Mesendoderm (in vitro differentiated cells): ENCODE results near the gene ATP11C.

Experiments used
- DNase-seq: peaks from one replicate; pipeline ENCODE4 v3.0.0; 2013
- H2AK5ac ChIP-seq: 2 replicates; pipeline ENCODE4 v1.6.1; 2013; ENCODE audit warnings: low read length, inconsistent platforms
- H2BK120ac ChIP-seq: 2 replicates; pipeline ENCODE4 v1.6.1; 2013; ENCODE audit warnings: low read depth, mild to moderate bottlenecking, low read length, moderate library complexity, mixed read lengths
- H2BK15ac ChIP-seq: replicated peaks from 2 replicates; pipeline ENCODE4 v1.6.1; 2013; ENCODE audit warnings: low read depth, mild to moderate bottlenecking, moderate library complexity
- H2BK5ac ChIP-seq: 2 replicates; pipeline ENCODE4 v1.6.1; 2013; ENCODE audit warnings: low read length, inconsistent platforms
- H3K18ac ChIP-seq: 2 replicates; pipeline ENCODE4 v1.6.1; 2013; ENCODE audit warnings: mild to moderate bottlenecking, low read length, mixed read lengths
- H3K23ac ChIP-seq: one replicate; pipeline ENCODE4 v1.6.1; 2013; ENCODE audit warnings: low read length
- H3K27ac ChIP-seq: 2 replicates; pipeline ENCODE4 v1.5.1; 2013; ENCODE audit warnings: low read depth, mild to moderate bottlenecking, inconsistent platforms, low read length, moderate library complexity
- H3K27me3 ChIP-seq: 2 replicates; pipeline ENCODE4 v1.6.1; 2013; ENCODE audit warnings: low read length, control low read depth, mild to moderate bottlenecking, inconsistent platforms; ENCODE audit not compliant: insufficient read depth, poor library complexity
- H3K36me3 ChIP-seq: 2 replicates; pipeline ENCODE4 v1.6.1; 2013; ENCODE audit warnings: low read length, inconsistent platforms; ENCODE audit not compliant: control insufficient read depth, insufficient read depth
- H3K4ac ChIP-seq: one replicate; pipeline ENCODE4 v1.6.1; 2013; ENCODE audit warnings: low read depth, mild to moderate bottlenecking, low read length, moderate library complexity
- H3K4me1 ChIP-seq: 2 replicates; pipeline ENCODE4 v1.6.1; 2013; ENCODE audit warnings: low read depth, low read length, inconsistent platforms; ENCODE audit not compliant: control insufficient read depth
- H3K4me2 ChIP-seq: 2 replicates; pipeline ENCODE4 v1.6.1; 2013; ENCODE audit warnings: low read length
- H3K4me3 ChIP-seq: 2 replicates; pipeline ENCODE4 v1.5.1; 2013; ENCODE audit warnings: mild to moderate bottlenecking, low read length
- H3K56ac ChIP-seq: one replicate; pipeline ENCODE4 v1.6.1; 2013; ENCODE audit warnings: low read length
- H3K79me1 ChIP-seq: 2 replicates; pipeline ENCODE4 v1.6.1; 2013; ENCODE audit warnings: low read length, inconsistent platforms
- H3K79me2 ChIP-seq: 2 replicates; pipeline ENCODE4 v1.6.1; 2013; ENCODE audit warnings: mild to moderate bottlenecking, low read length; ENCODE audit not compliant: control insufficient read depth, insufficient read depth
- H3K9ac ChIP-seq: 2 replicates; pipeline ENCODE4 v1.6.1; 2013; ENCODE audit warnings: low read length, inconsistent platforms
- H4K5ac ChIP-seq: one replicate; pipeline ENCODE4 v1.6.1; 2013; ENCODE audit warnings: low read length
- H4K8ac ChIP-seq: one replicate; pipeline ENCODE4 v1.6.1; 2013; ENCODE audit warnings: low read depth, mild to moderate bottlenecking, control low read depth, low read length, moderate library complexity
- WGBS: extraction: QIAGEN DNeasy Blood & Tissue Kit; methylation state at CpG from one replicate; pipeline ENCODE4 v1.1.7; 2013; ENCODE audit warnings: low lambda C conversion rate, missing lambda C conversion rate; ENCODE audit not compliant: insufficient coverage; ENCODE audit errors: extremely low coverage; 5-methylcytosine and 5-hydroxymethylcytosine counted together

The ATP11C gene

DNA sequence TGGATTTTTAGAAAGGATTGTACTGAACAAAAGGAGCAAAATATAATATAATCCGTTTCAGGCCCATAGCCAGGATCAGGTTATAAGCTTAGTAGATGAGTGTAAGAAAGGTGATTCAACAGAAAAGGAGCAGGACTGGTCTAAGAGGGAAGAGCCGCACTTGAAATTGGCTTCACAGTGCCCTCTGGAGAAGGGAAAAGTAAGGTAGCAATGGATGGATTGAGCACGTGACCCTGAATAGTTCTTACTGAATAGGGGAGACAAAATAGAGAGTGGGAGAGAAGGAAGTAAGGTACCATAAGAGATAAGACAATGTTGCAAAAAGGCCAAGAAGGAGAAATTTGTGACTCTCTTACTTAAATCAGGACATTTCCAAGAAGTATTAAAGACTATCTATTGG is 16.9 kb upstream of the ATP11C start:
- H3K56ac ChIP-seq, result no peak overlapping the region
- no peak overlapping the region for H4K8ac ChIP-seq
- H3K4me2 ChIP-seq, result no peak overlapping the region
- H3K79me1 ChIP-seq, result no peaks in the 10 kb centered on the region
- H3K27ac ChIP-seq, result no peak overlapping the region
- H3K36me3 ChIP-seq, result no peaks in the 10 kb centered on the region
- H2BK120ac ChIP-seq, result no peak overlapping the region
- no peaks in the 10 kb centered on the region for H3K27me3 ChIP-seq
- H3K4me1 ChIP-seq, result no peaks in the 10 kb centered on the region
- H3K4ac ChIP-seq, result no peak overlapping the region
- no peak overlapping the region for H2BK5ac ChIP-seq
- H2AK5ac ChIP-seq, result no peak overlapping the region
- H3K18ac ChIP-seq, result no peak overlapping the region
- DNase-seq, result peak; percentile 58
- no peak overlapping the region for H3K4me3 ChIP-seq
- H4K5ac ChIP-seq, result no peak overlapping the region
- H2BK15ac ChIP-seq, result no peak overlapping the region
- H3K79me2 ChIP-seq, result no peaks in the 10 kb centered on the region
- no CpG with 5 or more reads among the region's 3 CpGs for WGBS
- no peak overlapping the region for H3K23ac ChIP-seq
- no peak overlapping the region for H3K9ac ChIP-seq

DNA sequence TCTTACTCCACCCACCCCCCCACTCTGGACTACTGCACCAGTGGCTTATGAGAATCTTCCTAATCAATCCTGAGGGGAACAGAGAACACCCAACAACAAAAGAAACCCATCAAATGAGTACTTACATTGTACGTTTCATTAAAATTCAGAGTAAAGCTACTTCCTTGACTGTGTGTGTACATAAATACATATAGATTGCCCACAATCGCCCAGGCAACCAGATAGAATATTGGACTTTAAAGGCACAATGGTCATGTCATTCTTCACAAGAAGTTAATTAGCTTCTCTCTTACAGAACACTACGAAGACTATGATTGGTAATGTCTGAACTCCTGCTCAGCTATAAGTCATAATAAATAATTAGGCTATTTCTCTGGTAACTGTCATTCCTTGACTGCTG is 12.2 kb upstream of the ATP11C start:
- Histone ChIP-seq H3K23ac (no peak overlapping the region), H3K56ac (no peak overlapping the region), H3K79me2 (no peaks in the 10 kb centered on the region), H3K9ac (no peak overlapping the region), H3K36me3 (no peaks in the 10 kb centered on the region), H3K79me1 (no peaks in the 10 kb centered on the region), H2BK120ac (no peak overlapping the region), H3K4me1 (no peaks in the 10 kb centered on the region), H2AK5ac (no peak overlapping the region), H3K27ac (no peak overlapping the region), H3K4ac (no peak overlapping the region), H2BK5ac (no peak overlapping the region), H4K8ac (no peak overlapping the region), H4K5ac (no peak overlapping the region), H3K27me3 (no peaks in the 10 kb centered on the region), H3K4me2 (no peak overlapping the region), H3K18ac (no peak overlapping the region), H2BK15ac (no peak overlapping the region), H3K4me3 (no peak overlapping the region)
- no peak for DNase-seq
- no CpG with 5 or more reads among the region's 3 CpGs for WGBS

DNA sequence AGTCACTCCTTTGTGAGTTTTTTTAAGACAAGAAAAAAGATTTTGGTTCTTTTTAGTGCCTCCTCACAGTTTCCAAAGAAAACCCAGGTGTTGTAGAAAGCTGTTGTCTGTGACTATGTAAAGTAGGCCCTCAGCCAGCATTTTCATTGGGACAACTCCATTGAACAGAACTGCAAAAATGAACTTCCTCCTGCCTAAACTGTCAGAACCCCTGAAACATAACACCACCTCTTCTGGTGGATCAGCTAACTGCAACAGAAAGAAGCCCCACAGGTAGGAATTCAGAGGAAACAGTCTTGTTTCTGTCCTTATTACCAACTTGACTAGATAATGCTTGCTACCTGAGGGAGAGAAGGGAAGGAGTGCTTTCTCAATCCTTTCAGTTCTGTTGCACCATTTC is 3.4 kb upstream of the ATP11C start:
- H3K36me3 ChIP-seq, result no peaks in the 10 kb centered on the region
- no peaks in the 10 kb centered on the region for H3K79me1 ChIP-seq
- no peak overlapping the region for H3K18ac ChIP-seq
- no peak overlapping the region for H3K4me3 ChIP-seq
- peak; percentile 54 for DNase-seq
- no peaks in the 10 kb centered on the region for H3K4me1 ChIP-seq
- H3K23ac ChIP-seq, result no peak overlapping the region
- H3K4me2 ChIP-seq, result no peak overlapping the region
- H2BK5ac ChIP-seq, result no peak overlapping the region
- no peak overlapping the region for H3K9ac ChIP-seq
- H2AK5ac ChIP-seq, result no peak overlapping the region
- no peak overlapping the region for H4K5ac ChIP-seq
- H3K4ac ChIP-seq, result no peak overlapping the region
- no peak overlapping the region for H3K27ac ChIP-seq
- no peak overlapping the region for H3K56ac ChIP-seq
- H2BK15ac ChIP-seq, result no peak overlapping the region
- no peak overlapping the region for H4K8ac ChIP-seq
- H3K79me2 ChIP-seq, result peaks cover 2% of the 10 kb centered on the region
- H2BK120ac ChIP-seq, result no peak overlapping the region
- H3K27me3 ChIP-seq, result no peaks in the 10 kb centered on the region

DNA sequence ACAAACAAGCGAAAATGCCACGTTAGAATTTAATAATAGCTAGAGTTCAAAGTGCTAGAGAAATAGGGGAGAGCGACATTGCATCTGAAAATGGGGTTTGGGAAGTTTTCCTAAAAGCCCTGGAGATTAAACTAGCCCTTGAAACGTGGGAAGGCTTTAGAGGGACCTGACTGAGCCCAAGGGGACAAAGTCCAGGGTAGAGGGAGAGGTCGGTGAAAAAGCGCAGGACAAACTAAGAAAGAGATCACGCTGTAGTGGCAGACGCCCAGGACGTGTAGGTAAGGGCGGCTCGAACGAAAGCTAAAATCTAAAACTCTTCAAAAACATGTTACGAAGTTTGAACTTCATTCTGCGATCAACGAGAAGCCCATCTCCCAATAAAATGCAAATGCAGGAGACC is 1.1 kb upstream of the ATP11C start:
- no peak overlapping the region for H3K23ac ChIP-seq
- H3K18ac ChIP-seq, result no peak overlapping the region
- H4K5ac ChIP-seq, result no peak overlapping the region
- no peak overlapping the region for H4K8ac ChIP-seq
- H2BK120ac ChIP-seq, result peak overlapping the region; percentile 73
- H3K4me3 ChIP-seq, result no peak overlapping the region
- H3K36me3 ChIP-seq, result no peaks in the 10 kb centered on the region
- no peak overlapping the region for H2AK5ac ChIP-seq
- H3K4me2 ChIP-seq, result no peak overlapping the region
- H3K79me2 ChIP-seq, result peaks cover 19% of the 10 kb centered on the region
- peak overlapping the region; percentile 9 for H3K56ac ChIP-seq
- DNase-seq, result no peak
- H3K9ac ChIP-seq, result peak overlapping the region; percentile 54
- no peak overlapping the region for H2BK15ac ChIP-seq
- peaks cover 4% of the 10 kb centered on the region for H3K4me1 ChIP-seq
- H3K27me3 ChIP-seq, result no peaks in the 10 kb centered on the region
- no peaks in the 10 kb centered on the region for H3K79me1 ChIP-seq
- WGBS, result no CpG with 5 or more reads among the region's 15 CpGs
- H2BK5ac ChIP-seq, result no peak overlapping the region
- no peak overlapping the region for H3K4ac ChIP-seq
- no peak overlapping the region for H3K27ac ChIP-seq

DNA sequence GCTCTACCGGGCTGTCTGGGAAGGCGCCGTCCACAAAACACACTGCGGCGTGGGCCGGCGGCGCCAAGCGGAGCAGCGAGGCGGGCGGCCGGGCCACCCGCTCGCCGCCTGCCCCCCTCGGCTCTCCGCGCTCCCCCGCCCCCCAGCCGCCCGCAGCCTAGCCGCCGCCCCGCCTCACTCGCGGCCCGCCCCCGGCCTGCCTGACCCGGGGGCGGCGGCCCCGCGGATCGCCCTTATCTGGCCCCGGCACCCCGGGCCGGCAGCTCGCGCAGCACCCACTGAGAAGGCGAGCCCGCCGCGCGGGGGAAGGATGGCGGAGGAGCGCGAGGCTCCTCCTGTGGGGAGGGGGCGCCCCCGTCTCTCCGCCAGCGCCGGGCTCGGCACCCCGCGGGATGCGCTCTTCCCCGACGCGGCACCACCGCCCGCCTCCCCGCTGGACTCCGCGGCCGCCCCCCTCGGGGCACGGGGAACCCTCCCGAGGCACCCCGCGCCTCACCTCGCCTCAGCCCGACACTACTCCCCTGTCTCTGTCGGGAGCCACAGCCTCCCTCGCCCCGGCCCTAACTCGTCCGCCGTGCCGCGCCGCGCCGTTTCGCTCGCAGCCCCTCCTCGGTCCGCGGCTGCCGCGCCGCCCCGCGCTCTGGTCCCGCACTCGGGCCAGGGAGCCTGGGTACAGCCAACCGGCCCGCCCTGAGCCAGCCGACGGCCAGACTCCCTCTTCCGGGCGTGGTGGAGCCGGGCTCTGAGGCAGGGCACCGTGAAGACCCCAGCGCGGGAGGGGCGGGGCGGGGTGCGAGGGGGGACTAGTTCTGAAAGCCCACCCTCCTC is 566 bp downstream of the ATP11C start:
- DNase-seq, result no peak
- no peak overlapping the region for H2BK120ac ChIP-seq
- H2BK15ac ChIP-seq, result no peak overlapping the region
- H3K27ac ChIP-seq, result peak overlapping the region; percentile 91
- H3K27me3 ChIP-seq, result no peaks in the 10 kb centered on the region
- no peaks in the 10 kb centered on the region for H3K79me1 ChIP-seq
- no peaks in the 10 kb centered on the region for H3K36me3 ChIP-seq
- H4K5ac ChIP-seq, result no peak overlapping the region
- no CpG with 5 or more reads among the region's 109 CpGs for WGBS
- peak overlapping the region; percentile 92 for H3K56ac ChIP-seq
- peak overlapping the region; percentile 62 for H3K4me3 ChIP-seq
- no peak overlapping the region for H4K8ac ChIP-seq
- H3K4ac ChIP-seq, result peak overlapping the region; percentile 75
- H2BK5ac ChIP-seq, result no peak overlapping the region
- H3K4me1 ChIP-seq, result peaks cover 4% of the 10 kb centered on the region
- H3K4me2 ChIP-seq, result no peak overlapping the region
- peak overlapping the region; percentile 81 for H3K9ac ChIP-seq
- H2AK5ac ChIP-seq, result no peak overlapping the region
- peaks cover 22% of the 10 kb centered on the region for H3K79me2 ChIP-seq
- peak overlapping the region; percentile 66 for H3K23ac ChIP-seq
- peak overlapping the region; percentile 95 for H3K18ac ChIP-seq

DNA sequence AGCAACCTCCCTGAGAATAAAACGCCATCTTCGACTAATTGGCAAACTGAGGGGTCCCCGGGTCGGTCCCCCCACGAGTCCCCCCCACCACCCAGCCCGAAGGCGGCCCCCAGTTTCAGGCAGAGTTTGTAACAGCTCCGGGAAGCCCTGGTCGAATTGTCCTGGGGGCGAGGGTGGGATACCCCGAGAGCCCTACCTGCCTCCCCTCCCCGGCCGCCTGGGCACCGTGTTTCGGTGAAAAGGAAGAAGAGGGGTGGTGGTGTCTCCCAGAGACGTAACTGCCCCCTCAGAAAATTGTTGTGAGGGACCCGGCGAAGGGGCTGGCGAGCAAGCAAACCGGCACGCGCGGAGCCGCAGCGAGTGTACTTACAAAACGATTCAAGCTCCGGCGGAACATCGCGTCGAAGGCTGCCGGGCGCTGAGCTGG is 1.2 kb downstream of the ATP11C start:
- DNase-seq, result no peak
- no peak overlapping the region for H3K27ac ChIP-seq

More for the DNA sequence above, 1.2 kb downstream of the ATP11C start:
- Histone ChIP-seq H3K79me1 (no peaks in the 10 kb centered on the region), H3K4me1 (peaks cover 4% of the 10 kb centered on the region), H2AK5ac (no peak overlapping the region), H3K56ac (peak overlapping the region; percentile 78), H3K27me3 (no peaks in the 10 kb centered on the region), H2BK5ac (no peak overlapping the region), H4K8ac (no peak overlapping the region), H2BK120ac (no peak overlapping the region), H2BK15ac (no peak overlapping the region), H3K18ac (peak overlapping the region; percentile 95), H4K5ac (no peak overlapping the region), H3K4me3 (peak overlapping the region; percentile 62), H3K4me2 (peak overlapping the region; percentile 11), H3K4ac (peak overlapping the region; percentile 60), H3K36me3 (no peaks in the 10 kb centered on the region), H3K79me2 (peaks cover 25% of the 10 kb centered on the region), H3K9ac (peak overlapping the region; percentile 70), H3K23ac (no peak overlapping the region)
- no CpG with 5 or more reads among the region's 33 CpGs for WGBS
